Panc1 (cell line): ENCODE measurements around the gene RPRD1A. TPM values are rescaled to one million over a fixed set of nuclear protein-coding genes. Genes with fewer than 3 reads are reported as not detected.

ENCODE experiments used
- ATAC-seq: fragments of 200-7000 bp; cut with Tn5 transposase; 2 replicates; pipeline ENCODE4 v1.9.1; 2020; ENCODE audit warnings: mild to moderate bottlenecking, moderate library complexity
- BruUV-seq: library from RNA; stranded (reverse); fragments of 400-500 nt; replicated peaks from 2 replicates; lab custom pipeline; 2021; lab: Mats Ljungman, UMichigan
- CTCF ChIA-PET: fragments of 300-600 bp; sonication (Branson Sonifier 250); formaldehyde crosslinking; loops from one replicate; lab custom pipeline; 2022; ENCODE audit warnings: antibody characterized with exemption; lab: Charles Lee
- POLR2A ChIA-PET: fragments of 300-600 bp; sonication (Branson Sonifier 250); formaldehyde crosslinking; loops from one replicate; lab custom pipeline; 2022; ENCODE audit warnings: antibody characterized with exemption; lab: Charles Lee
- DNase-seq: peaks from one replicate; pipeline ENCODE4 v3.0.0-alpha.2; 2010; ENCODE audit warnings: low read depth, low spot score
- H3K27ac ChIP-seq: 2 replicates; pipeline ENCODE4 v1.5.1; 2011; ENCODE audit warnings: mild to moderate bottlenecking, low read length, inconsistent platforms
- H3K27me3 ChIP-seq: fragments of 200-500 bp; sonication (Bioruptor generic); 2 replicates; pipeline ENCODE4 v1.6.0; 2014; ENCODE audit warnings: low read length, inconsistent platforms; ENCODE audit not compliant: control insufficient read depth, insufficient read depth
- H3K36me3 ChIP-seq: fragments of 200-500 bp; sonication (Bioruptor generic); 2 replicates; pipeline ENCODE4 v1.5.1; 2014; ENCODE audit warnings: inconsistent platforms, mild to moderate bottlenecking, low read length, moderate library complexity; ENCODE audit not compliant: control insufficient read depth, insufficient read depth
- H3K4me1 ChIP-seq: 2 replicates; pipeline ENCODE4 v1.5.1; 2011; ENCODE audit warnings: inconsistent platforms, mild to moderate bottlenecking, low read length, moderate library complexity; ENCODE audit not compliant: control insufficient read depth, insufficient read depth
- H3K4me3 ChIP-seq, 2 experiments: 2 replicates each; pipeline ENCODE4 v1.5.1; 2011 to 2012; ENCODE audit warnings: low read depth in 2 of 2, low read length in 2 of 2, mild to moderate bottlenecking in 2 of 2, inconsistent platforms in 1 of 2, moderate library complexity in 1 of 2
- H3K9me3 ChIP-seq: fragments of 200-500 bp; sonication (Bioruptor generic); 2 replicates; pipeline ENCODE4 v1.5.1; 2014; ENCODE audit warnings: low read depth, mild to moderate bottlenecking, inconsistent platforms, low read length, moderate library complexity; ENCODE audit not compliant: control insufficient read depth, insufficient read depth
- POLR2AphosphoS5 ChIP-seq: IDR thresholded peaks from 2 replicates; pipeline ENCODE4 v1.6.1; 2012; ENCODE audit warnings: mild to moderate bottlenecking, low read depth, low read length, moderate library complexity
- SIN3A ChIP-seq: IDR thresholded peaks from 2 replicates; pipeline ENCODE4 v1.6.1; 2012; ENCODE audit warnings: low read depth, mild to moderate bottlenecking, low read length, moderate library complexity, borderline replicate concordance; ENCODE audit not compliant: insufficient read depth
- TCF7L2 ChIP-seq: IDR thresholded peaks from 2 replicates; pipeline ENCODE4 v1.6.1; 2011; ENCODE audit warnings: mild to moderate bottlenecking, low read depth, low read length, inconsistent platforms
- in situ Hi-C: cut with HindIII; loops from 2 replicates; pipeline ENCODE4 v1.10.0; 2016; ENCODE audit warnings: low sequenced_read_pairs, low pct_unique_long_range_greater_than_20kb
- intact Hi-C: fragments of 100-400 bp; cut with micrococcal nuclease; formaldehyde crosslinking; loops from one replicate; pipeline ENCODE4 v1.10.0; 2022; ENCODE audit not compliant: unreplicated experiment
- total RNA-seq: library from RNA; stranded (reverse); gene quantifications from one replicate; pipeline ENCODE4 v1.2.1, GENCODE V29; 2021; ENCODE audit not compliant: unreplicated experiment
- TF ChIP-seq, protein P1 (sequence below): fragments of 450-650 bp; IDR thresholded peaks from 2 replicates; pipeline ENCODE4 v1.5.1; 2017; ENCODE audit warnings: mild to moderate bottlenecking
- TF ChIP-seq, protein P2 (sequence below), 2 experiments: IDR thresholded peaks; 2 replicates each; pipeline ENCODE4 v1.6.1; 2011 to 2012; ENCODE audit warnings: low read depth in 2 of 2, control low read depth in 1 of 2, low read length in 1 of 2, mild to moderate bottlenecking in 1 of 2, moderate library complexity in 1 of 2; ENCODE audit not compliant: insufficient read depth in 1 of 2

RPRD1A gene
- total RNA-seq, 1 experiment from 2014 or later = 44.0 TPM

DNA sequence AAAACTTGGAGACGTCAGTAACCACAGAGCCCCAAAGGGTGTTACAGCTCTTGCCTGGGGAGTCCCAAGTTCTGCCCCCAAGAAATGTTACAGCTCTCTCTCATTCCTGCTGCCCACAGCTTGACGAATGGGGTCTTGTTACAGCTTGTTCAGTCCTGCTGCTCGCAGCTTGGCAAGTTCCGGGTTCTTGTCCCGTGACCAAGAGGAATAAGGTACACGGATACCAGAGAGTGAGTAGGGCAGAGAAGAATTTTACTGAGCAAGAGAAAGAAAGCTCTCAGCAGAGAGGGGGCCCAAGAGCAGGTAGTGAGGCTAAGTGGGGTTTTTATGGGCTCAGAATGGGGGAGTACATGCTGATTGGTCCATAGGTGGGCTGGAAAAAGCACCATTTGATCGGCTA is 34.6 kb upstream of the RPRD1A start:
- POLR2A ChIA-PET = interaction anchor here (0.6 kb wide), 1 partner anchor 75 kb away, joined by 3 read pairs; no protein-coding TSS in a partner anchor

DNA sequence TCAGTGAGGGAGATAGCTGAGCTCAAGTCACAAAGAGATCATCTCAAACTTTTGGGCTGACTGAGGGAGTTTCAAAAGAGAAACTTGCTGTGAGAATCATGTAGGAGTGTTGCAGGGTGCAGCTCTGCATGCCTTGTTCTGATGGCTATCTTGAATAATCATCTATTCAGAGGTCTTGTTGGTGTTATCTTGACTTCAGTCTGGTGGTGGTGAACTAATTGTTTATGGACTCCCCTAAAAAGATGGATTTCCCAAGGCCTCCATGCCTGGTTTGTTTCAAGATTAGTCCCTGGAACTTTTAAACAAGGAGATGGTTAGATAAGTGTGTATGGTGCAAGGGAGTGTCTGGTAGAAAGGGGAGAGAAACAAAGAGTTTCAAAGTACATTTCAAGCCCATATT is 32.0 kb upstream of the RPRD1A start:
- ATAC-seq (no peak), DNase-seq (no peak)
- TF ChIP-seq, protein P1, sequence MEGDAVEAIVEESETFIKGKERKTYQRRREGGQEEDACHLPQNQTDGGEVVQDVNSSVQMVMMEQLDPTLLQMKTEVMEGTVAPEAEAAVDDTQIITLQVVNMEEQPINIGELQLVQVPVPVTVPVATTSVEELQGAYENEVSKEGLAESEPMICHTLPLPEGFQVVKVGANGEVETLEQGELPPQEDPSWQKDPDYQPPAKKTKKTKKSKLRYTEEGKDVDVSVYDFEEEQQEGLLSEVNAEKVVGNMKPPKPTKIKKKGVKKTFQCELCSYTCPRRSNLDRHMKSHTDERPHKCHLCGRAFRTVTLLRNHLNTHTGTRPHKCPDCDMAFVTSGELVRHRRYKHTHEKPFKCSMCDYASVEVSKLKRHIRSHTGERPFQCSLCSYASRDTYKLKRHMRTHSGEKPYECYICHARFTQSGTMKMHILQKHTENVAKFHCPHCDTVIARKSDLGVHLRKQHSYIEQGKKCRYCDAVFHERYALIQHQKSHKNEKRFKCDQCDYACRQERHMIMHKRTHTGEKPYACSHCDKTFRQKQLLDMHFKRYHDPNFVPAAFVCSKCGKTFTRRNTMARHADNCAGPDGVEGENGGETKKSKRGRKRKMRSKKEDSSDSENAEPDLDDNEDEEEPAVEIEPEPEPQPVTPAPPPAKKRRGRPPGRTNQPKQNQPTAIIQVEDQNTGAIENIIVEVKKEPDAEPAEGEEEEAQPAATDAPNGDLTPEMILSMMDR = no peak
- no peak for TF ChIP-seq TCF7L2
- no peak for TF ChIP-seq SIN3A
- TF ChIP-seq, protein P2, sequence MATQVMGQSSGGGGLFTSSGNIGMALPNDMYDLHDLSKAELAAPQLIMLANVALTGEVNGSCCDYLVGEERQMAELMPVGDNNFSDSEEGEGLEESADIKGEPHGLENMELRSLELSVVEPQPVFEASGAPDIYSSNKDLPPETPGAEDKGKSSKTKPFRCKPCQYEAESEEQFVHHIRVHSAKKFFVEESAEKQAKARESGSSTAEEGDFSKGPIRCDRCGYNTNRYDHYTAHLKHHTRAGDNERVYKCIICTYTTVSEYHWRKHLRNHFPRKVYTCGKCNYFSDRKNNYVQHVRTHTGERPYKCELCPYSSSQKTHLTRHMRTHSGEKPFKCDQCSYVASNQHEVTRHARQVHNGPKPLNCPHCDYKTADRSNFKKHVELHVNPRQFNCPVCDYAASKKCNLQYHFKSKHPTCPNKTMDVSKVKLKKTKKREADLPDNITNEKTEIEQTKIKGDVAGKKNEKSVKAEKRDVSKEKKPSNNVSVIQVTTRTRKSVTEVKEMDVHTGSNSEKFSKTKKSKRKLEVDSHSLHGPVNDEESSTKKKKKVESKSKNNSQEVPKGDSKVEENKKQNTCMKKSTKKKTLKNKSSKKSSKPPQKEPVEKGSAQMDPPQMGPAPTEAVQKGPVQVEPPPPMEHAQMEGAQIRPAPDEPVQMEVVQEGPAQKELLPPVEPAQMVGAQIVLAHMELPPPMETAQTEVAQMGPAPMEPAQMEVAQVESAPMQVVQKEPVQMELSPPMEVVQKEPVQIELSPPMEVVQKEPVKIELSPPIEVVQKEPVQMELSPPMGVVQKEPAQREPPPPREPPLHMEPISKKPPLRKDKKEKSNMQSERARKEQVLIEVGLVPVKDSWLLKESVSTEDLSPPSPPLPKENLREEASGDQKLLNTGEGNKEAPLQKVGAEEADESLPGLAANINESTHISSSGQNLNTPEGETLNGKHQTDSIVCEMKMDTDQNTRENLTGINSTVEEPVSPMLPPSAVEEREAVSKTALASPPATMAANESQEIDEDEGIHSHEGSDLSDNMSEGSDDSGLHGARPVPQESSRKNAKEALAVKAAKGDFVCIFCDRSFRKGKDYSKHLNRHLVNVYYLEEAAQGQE (IDR thresholded peaks at IDR 0.05; ENCODE audit: insufficient read depth in 1 of 2, low read depth in 2 of 2, low read length in 1 of 2) = no peak
- TF ChIP-seq POLR2AphosphoS5 = no peak
- Histone ChIP-seq H3K4me1 (no peaks in the 10 kb centered on the region), H3K4me3 (no peak overlapping the region), H3K36me3 (no peaks in the 10 kb centered on the region), H3K27me3 (no peaks in the 10 kb centered on the region), H3K9me3 (no peaks in the 10 kb centered on the region; the same call in 1 of the 2 replicates), H3K27ac (no peak overlapping the region)
- intact Hi-C loops (loop anchor here (5.0 kb wide), 1 partner anchor 183 kb away; no protein-coding TSS in a partner anchor), in situ Hi-C loops (no loop called here)
- ChIA-PET POLR2A (no interaction called here), CTCF (interaction anchor here (1.2 kb wide), 1 partner anchor 185 kb away, joined by 4 read pairs; no protein-coding TSS in a partner anchor)
- no TSS peak for BruUV-seq

More for the DNA sequence above, 34.6 kb upstream of the RPRD1A start:
- ATAC-seq (no peak), DNase-seq (no peak)
- Histone ChIP-seq H3K36me3 (no peaks in the 10 kb centered on the region), H3K4me1 (no peaks in the 10 kb centered on the region), H3K27ac (no peak overlapping the region), H3K27me3 (no peaks in the 10 kb centered on the region), H3K9me3 (no peaks in the 10 kb centered on the region; the same call in 1 of the 2 replicates), H3K4me3 (no peak overlapping the region)
- in situ Hi-C loops (no loop called here), intact Hi-C loops (no loop called here)
- BruUV-seq = no TSS peak
- TF ChIP-seq TCF7L2 = no peak
- no peak for TF ChIP-seq SIN3A
- TF ChIP-seq, protein P2 (IDR thresholded peaks at IDR 0.05; ENCODE audit: insufficient read depth in 1 of 2, low read depth in 2 of 2, low read length in 1 of 2) = no peak
- TF ChIP-seq, protein P1 = no peak
- TF ChIP-seq POLR2AphosphoS5 = no peak
- CTCF ChIA-PET = no interaction called here
